Right lobe of liver (tissue), 6 donors: ENCODE results near the gene SLC39A10. TPM values are rescaled to one million over a fixed set of nuclear protein-coding genes. Genes with fewer than 3 reads are reported as not detected.

Source experiments
- ATAC-seq, 4 donors: fragments of 200-7000 bp; cut with Tn5 transposase; one replicate each; pipeline ENCODE4 v1.9.1; 2020; ENCODE audit warnings: mild to moderate bottlenecking in 4 of 4, moderate library complexity in 4 of 4
- DNase-seq, 3 donors: peaks; one replicate each; pipeline ENCODE4 v3.0.0-alpha.2; 2020
- H3K27ac ChIP-seq, 3 donors: fragments of 200-600 bp; one replicate each; pipeline ENCODE4 v1.8.0; 2022
- H3K27me3 ChIP-seq, 2 donors: fragments of 200-600 bp; one replicate each; pipeline ENCODE4 v1.8.0; 2022
- H3K36me3 ChIP-seq, 4 donors: fragments of 200-600 bp; sonication (generic) in 1 of 4; one replicate each; pipeline versions ENCODE4 v1.5.1 to v1.8.0; 2017 to 2022; ENCODE audit warnings: control low read depth in 1 of 4
- H3K4me1 ChIP-seq, 4 donors: fragments of 200-600 bp; sonication (generic) in 1 of 4; one replicate each; pipeline versions ENCODE4 v1.5.1 to v1.8.0; 2017 to 2022; ENCODE audit warnings: control low read depth in 1 of 4
- H3K4me3 ChIP-seq, 3 donors: fragments of 200-600 bp; one replicate each; pipeline ENCODE4 v1.8.0; 2022
- H3K9me3 ChIP-seq, 4 donors: fragments of 200-600 bp; sonication (generic) in 1 of 4; one replicate each; pipeline versions ENCODE4 v1.5.1 to v1.8.0; 2017 to 2022; ENCODE audit warnings: control low read depth in 1 of 4
- POLR2A ChIP-seq: fragments of 450-650 bp; IDR thresholded peaks from one replicate; pipeline ENCODE4 v1.6.1; 2017; ENCODE audit warnings: antibody characterized with exemption, mild to moderate bottlenecking
- WGBS: methylation state at CpG from one replicate; pipeline ENCODE4 v1.1.6; 2018; ENCODE audit warnings: low coverage, low lambda C conversion rate; ENCODE audit not compliant: insufficient coverage; ENCODE audit errors: missing lambda C conversion rate; 5-methylcytosine and 5-hydroxymethylcytosine counted together
- intact Hi-C, 2 donors: fragments of 100-400 bp; cut with DNase I; formaldehyde crosslinking; loops; one replicate each; pipeline versions ENCODE4 v1.11.2 to v1.14.1; 2022
- total RNA-seq, 6 experiments: library from RNA; depleted of rRNA in 2 of 6; stranded (reverse); fragments of >200 nt in 2 of 6; fragmentation: NEBNext Ultra II Directional in 3 of 6; extraction: Animal tissue kit (Norgen Biotek cat#: 25700) in 3 of 6; gene quantifications; one replicate each; pipeline versions ENCODE4 v1.1.0 to v1.2.4, GENCODE V29; 2016 to 2023
- TF ChIP-seq, protein P1 (sequence below), 4 donors: fragments of 200-600 bp in 3 of 4; fragments of 450-650 bp in 1 of 4; IDR thresholded peaks; one replicate each; pipeline versions ENCODE4 v1.5.1 to v1.8.0; 2016 to 2022; ENCODE audit warnings: antibody characterized with exemption in 4 of 4, mild to moderate bottlenecking in 2 of 4
- donor health status: DM: no; HTN: yes; CAD: no.
- donor health status: DM: no; HTN: no; CAD: no.
- donor health status: DM: no; HTN: no; CAD: no.
- donor health status: DM: no; HTN: yes; CAD: no.
- donor health status: DM: no; HTN: yes; CAD: no.

Gene SLC39A10
- total RNA-seq, 6 experiments from 2014 or later, result 3.5 to 5.2 (median 4.6) TPM

DNA sequence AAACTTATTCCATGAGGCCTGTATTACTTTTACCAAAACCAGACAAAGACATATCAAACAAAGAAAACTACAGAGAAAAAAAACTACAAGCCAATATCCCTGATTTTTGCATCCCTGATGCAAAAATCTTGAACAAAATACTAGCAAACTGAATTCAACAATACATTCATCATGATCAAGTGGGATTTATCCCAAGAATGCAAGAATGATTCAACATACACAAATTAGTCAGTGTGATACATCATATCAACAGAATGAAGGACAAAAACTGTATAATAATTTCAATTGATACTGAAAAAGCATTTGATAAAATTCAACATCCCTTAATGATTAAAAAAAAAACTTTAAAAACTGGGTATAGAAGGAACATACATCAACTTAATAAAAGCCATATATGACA, 106.8 kb downstream of the SLC39A10 start:
- Histone ChIP-seq H3K36me3 (no peaks in the 10 kb centered on the region), H3K27ac (no peak overlapping the region), H3K27me3 (no peaks in the 10 kb centered on the region), H3K4me1 (no peaks in the 10 kb centered on the region), H3K9me3 (no peaks in the 10 kb centered on the region), H3K4me3 (no peak overlapping the region)
- TF ChIP-seq, protein P1, sequence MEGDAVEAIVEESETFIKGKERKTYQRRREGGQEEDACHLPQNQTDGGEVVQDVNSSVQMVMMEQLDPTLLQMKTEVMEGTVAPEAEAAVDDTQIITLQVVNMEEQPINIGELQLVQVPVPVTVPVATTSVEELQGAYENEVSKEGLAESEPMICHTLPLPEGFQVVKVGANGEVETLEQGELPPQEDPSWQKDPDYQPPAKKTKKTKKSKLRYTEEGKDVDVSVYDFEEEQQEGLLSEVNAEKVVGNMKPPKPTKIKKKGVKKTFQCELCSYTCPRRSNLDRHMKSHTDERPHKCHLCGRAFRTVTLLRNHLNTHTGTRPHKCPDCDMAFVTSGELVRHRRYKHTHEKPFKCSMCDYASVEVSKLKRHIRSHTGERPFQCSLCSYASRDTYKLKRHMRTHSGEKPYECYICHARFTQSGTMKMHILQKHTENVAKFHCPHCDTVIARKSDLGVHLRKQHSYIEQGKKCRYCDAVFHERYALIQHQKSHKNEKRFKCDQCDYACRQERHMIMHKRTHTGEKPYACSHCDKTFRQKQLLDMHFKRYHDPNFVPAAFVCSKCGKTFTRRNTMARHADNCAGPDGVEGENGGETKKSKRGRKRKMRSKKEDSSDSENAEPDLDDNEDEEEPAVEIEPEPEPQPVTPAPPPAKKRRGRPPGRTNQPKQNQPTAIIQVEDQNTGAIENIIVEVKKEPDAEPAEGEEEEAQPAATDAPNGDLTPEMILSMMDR (IDR thresholded peaks at IDR 0.05), result no peak
- no peak for TF ChIP-seq POLR2A
- no peak for ATAC-seq
- intact Hi-C loops, result no loop called here
- DNase-seq, result no peak

DNA sequence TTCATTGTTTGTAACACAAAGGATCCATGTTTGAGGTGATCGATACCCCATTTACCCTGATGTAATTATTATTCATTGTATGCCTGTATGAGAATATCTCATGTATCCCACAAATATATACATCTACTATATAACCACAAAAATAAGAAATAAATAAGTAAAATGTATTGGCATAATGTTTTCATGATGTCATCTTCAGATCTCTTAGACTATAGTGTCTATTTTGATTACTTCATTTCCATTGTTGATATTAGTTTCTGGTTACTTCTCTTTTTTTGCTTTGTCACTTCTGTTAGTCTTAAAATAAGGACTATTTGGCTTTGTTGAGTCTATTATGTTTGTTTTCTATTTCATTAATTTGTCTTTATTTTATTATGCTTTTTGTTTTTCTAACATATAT, 109.7 kb downstream of the SLC39A10 start:
- no peak for ATAC-seq
- TF ChIP-seq, protein P1 (IDR thresholded peaks at IDR 0.05), result no peak
- TF ChIP-seq POLR2A, result no peak
- Histone ChIP-seq H3K4me3 (no peak overlapping the region), H3K9me3 (no peaks in the 10 kb centered on the region), H3K4me1 (no peaks in the 10 kb centered on the region), H3K27ac (no peak overlapping the region), H3K27me3 (no peaks in the 10 kb centered on the region), H3K36me3 (no peaks in the 10 kb centered on the region)
- intact Hi-C loops, result no loop called here
- DNase-seq, result no peak
- WGBS, result 94% methylated on average over 1 of the region's 1 CpG

GRCh38 chr2:195768431-195768830, 111.4 kb downstream of the SLC39A10 start:
- Histone ChIP-seq H3K4me3 (no peak overlapping the region), H3K27me3 (no peaks in the 10 kb centered on the region), H3K9me3 (no peaks in the 10 kb centered on the region), H3K36me3 (no peaks in the 10 kb centered on the region), H3K4me1 (no peaks in the 10 kb centered on the region), H3K27ac (no peak overlapping the region)
- WGBS, result 59% methylated on average over 2 of the region's 2 CpGs
- TF ChIP-seq, protein P1 (IDR thresholded peaks at IDR 0.05), result no peak
- TF ChIP-seq POLR2A, result no peak
- ATAC-seq (no peak), DNase-seq (no peak)
- intact Hi-C loops, result no loop called here

DNA sequence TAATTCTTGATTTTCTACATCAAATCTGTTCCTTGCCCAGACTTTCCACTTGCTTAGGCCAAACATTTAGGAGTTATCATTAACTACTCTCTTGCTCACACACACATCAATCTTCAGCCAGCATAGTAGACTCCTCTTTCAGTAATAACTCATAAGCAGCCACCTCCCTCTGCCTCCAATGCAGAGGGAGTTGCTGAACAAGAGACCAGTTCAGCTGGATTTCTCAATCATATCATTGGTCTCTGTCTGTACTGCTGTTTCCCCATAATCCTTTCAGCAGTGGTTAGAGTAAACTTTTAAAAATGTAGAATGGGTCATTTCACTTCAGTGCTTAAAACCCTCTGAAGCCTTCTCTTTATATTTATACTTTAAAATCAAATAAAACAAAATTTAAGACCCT, 112.9 kb downstream of the SLC39A10 start:
- intact Hi-C loops, result no loop called here
- H3K9me3 ChIP-seq, result no peaks in the 10 kb centered on the region
- no peak for TF ChIP-seq POLR2A
- TF ChIP-seq, protein P1 (IDR thresholded peaks at IDR 0.05), result no peak
- ATAC-seq (no peak), DNase-seq (no peak)
- no peaks in the 10 kb centered on the region for H3K4me1 ChIP-seq
- no peak overlapping the region for H3K27ac ChIP-seq
- H3K4me3 ChIP-seq, result no peak overlapping the region
- no peaks in the 10 kb centered on the region for H3K36me3 ChIP-seq
- H3K27me3 ChIP-seq, result no peaks in the 10 kb centered on the region

GRCh38 chr2:195779491-195779890, 122.5 kb downstream of the SLC39A10 start:
- DNase-seq, result no peak
- Histone ChIP-seq H3K27me3 (no peaks in the 10 kb centered on the region), H3K4me3 (no peak overlapping the region), H3K36me3 (no peaks in the 10 kb centered on the region), H3K9me3 (no peaks in the 10 kb centered on the region), H3K4me1 (no peaks in the 10 kb centered on the region), H3K27ac (no peak overlapping the region)
- intact Hi-C loops, result no loop called here
- no peak for TF ChIP-seq POLR2A
- TF ChIP-seq, protein P1 (IDR thresholded peaks at IDR 0.05), result no peak
- 43% methylated on average over 2 of the region's 2 CpGs for WGBS
- ATAC-seq, result no peak
